SK-N-SH (cell line): ENCODE results near the gene PKM.

ENCODE experiments used
- CTCF ChIP-seq: fragments of 200-600 bp; sonication (generic); IDR thresholded peaks from 2 replicates; pipeline ENCODE4 v1.6.1; 2017; ENCODE audit warnings: antibody characterized with exemption, mild to moderate bottlenecking, moderate library complexity
- ELF1 ChIP-seq: IDR thresholded peaks from 2 replicates; pipeline ENCODE4 v1.4.0; 2012
- EZH2phosphoT487 ChIP-seq: fragments of 200-600 bp; sonication (generic); IDR thresholded peaks from 2 replicates; pipeline ENCODE4 v1.6.1; 2017; ENCODE audit warnings: low read depth, mixed run types, mild to moderate bottlenecking, antibody characterized with exemption, moderate library complexity, borderline replicate concordance
- IRF3 ChIP-seq: fragments of 150-350 bp; IDR thresholded peaks from 2 replicates; pipeline ENCODE4 v1.6.1; 2016; ENCODE audit warnings: mild to moderate bottlenecking, low read depth, low read length
- JUND ChIP-seq: IDR thresholded peaks from 2 replicates; pipeline ENCODE4 v1.4.0; 2012
- NFIC ChIP-seq: IDR thresholded peaks from 2 replicates; pipeline ENCODE4 v1.4.0; 2012; ENCODE audit warnings: borderline replicate concordance
- RAD21 ChIP-seq: IDR thresholded peaks from 2 replicates; pipeline ENCODE4 v1.6.1; 2012; ENCODE audit warnings: mild to moderate bottlenecking, low read length
- YY1 ChIP-seq: IDR thresholded peaks from 2 replicates; pipeline ENCODE4 v1.4.0; 2012; ENCODE audit warnings: low read depth, mild to moderate bottlenecking

GRCh38 chr15:72175186-72176044 lies 55.6 kb downstream of the PKM start:
- TF ChIP-seq YY1 (no peak), EZH2phosphoT487 (no peak), ELF1 (no peak), JUND (no peak), IRF3 (no peak), CTCF (no peak), RAD21 (no peak), NFIC (no peak)
